ENCODE results near the gene PCDHB9.
"Not testable (repeated sequence)": the region's sequence is repeated elsewhere in the genome, so short reads cannot be mapped to it uniquely, and the experiment has no call there.

PCDHB9 gene

GRCh38 chr5:141186897-141187512 is at the start of gene PCDHB9:
PCDHB9 (plus strand) TSS chr5:141187161; CDS start chr5:141187319, 158 bp downstream.
- no peak for DNase-seq

DNA sequence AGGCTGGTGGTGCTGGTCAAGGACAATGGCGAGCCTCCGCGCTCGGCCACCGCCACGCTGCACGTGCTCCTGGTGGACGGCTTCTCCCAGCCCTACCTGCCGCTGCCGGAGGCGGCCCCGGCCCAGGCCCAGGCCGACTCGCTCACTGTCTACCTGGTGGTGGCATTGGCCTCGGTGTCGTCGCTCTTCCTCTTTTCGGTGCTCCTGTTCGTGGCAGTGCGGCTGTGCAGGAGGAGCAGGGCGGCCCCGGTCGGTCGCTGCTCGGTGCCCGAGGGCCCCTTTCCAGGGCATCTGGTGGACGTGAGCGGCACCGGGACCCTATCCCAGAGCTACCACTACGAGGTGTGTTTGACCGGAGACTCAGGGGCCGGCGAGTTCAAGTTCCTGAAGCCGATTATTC is 49.6 kb upstream of the PCDHB9 start:
- DNase-seq: not testable (repeated sequence)

DNA sequence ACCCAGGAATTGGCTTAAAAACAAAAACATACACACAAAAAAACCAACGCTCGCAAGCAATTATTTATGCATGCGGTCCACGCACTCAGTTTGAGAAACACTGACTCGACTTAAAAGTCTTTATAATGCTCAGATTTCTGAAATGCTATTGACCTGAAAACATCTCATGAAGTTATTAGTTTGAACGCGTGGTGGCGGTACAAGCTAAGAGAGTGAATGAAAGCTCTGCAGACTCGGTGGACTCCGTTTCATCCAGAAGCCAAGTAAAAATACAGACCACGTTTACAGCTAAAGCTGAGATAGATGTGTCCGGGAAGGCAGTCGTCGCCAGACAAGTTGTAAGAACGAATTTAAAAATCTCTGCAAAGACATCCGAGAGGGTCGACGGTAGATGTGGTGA is 37.1 kb upstream of the PCDHB9 start, which contains the start of gene PCDHB6:
PCDHB6 (plus strand) TSS at position 246 of the 400 bp plus-strand sequence. CDS start 201 bp downstream, outside the sequence.
- no peak for DNase-seq

DNA sequence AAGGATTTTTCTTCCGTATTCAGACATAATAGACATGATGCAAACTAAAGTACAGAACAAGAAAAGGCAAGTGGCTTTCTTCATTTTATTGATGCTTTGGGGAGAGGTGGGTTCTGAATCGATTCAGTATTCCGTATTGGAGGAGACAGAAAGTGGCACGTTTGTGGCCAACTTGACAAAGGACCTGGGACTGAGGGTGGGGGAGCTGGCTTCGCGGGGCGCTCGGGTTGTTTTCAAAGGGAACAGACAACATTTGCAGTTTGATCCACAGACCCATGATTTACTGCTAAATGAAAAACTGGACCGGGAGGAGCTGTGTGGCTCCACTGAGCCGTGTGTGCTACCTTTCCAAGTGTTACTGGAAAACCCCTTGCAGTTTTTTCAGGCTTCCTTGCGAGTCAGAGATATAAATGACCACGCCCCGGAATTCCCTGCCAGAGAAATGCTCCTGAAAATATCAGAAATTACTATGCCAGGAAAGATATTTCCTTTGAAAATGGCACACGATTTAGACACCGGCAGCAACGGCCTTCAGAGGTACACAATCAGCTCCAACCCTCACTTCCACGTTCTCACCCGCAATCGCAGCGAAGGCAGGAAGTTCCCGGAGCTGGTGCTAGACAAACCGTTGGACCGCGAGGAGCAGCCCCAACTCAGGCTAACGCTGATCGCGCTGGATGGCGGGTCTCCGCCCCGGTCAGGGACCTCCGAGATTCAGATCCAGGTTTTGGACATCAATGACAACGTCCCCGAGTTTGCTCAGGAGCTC is 36.6 kb upstream of the PCDHB9 start:
- DNase-seq: no peak

DNA sequence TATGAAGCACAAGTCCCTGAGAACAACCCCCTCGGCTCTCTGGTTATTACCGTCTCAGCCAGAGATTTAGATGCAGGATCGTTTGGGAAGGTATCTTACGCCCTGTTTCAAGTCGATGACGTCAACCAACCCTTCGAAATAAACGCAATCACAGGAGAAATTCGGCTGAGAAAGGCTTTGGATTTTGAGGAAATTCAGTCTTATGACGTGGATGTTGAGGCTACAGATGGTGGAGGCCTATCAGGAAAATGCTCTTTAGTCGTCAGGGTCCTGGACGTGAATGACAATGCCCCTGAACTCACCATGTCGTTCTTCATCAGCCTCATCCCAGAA is 36.0 kb upstream of the PCDHB9 start:
- no peak for DNase-seq

- not testable (repeated sequence) for DNase-seq
Observed at GRCh38 chr5:141151632-141152031, 35.3 kb upstream of the PCDHB9 start.

GRCh38 chr5:141152096-141152495 is 34.9 kb upstream of the PCDHB9 start:
- not testable (repeated sequence) for DNase-seq

- DNase-seq: no peak
Observed at GRCh38 chr5:141155540-141156374, 31.2 kb upstream of the PCDHB9 start.

- DNase-seq: not testable (repeated sequence)
Observed at GRCh38 chr5:141157356-141157755, 29.6 kb upstream of the PCDHB9 start.

DNA sequence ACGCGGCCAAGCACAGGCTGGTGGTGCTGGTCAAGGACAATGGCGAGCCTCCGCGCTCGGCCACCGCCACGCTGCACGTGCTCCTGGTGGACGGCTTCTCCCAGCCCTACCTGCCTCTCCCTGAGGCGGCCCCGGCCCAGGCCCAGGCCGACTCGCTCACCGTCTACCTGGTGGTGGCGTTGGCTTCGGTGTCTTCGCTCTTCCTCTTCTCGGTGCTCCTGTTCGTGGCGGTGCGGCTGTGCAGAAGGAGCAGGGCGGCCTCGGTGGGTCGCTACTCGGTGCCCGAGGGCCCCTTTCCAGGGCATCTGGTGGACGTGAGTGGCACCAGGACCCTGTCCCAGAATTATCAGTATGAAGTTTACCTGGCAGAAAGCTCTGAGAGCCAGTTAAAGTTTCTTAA is 29.1 kb upstream of the PCDHB9 start:
- not testable (repeated sequence) for DNase-seq

GRCh38 chr5:141172381-141173204 is 14.4 kb upstream of the PCDHB9 start, which contains the start of gene PCDHB7:
PCDHB7 (plus strand) TSS chr5:141172644; CDS start chr5:141172836, 192 bp downstream.
- DNase-seq: no peak

GRCh38 chr5:141174291-141175104 is 12.5 kb upstream of the PCDHB9 start:
- DNase-seq: not testable (repeated sequence)

DNA sequence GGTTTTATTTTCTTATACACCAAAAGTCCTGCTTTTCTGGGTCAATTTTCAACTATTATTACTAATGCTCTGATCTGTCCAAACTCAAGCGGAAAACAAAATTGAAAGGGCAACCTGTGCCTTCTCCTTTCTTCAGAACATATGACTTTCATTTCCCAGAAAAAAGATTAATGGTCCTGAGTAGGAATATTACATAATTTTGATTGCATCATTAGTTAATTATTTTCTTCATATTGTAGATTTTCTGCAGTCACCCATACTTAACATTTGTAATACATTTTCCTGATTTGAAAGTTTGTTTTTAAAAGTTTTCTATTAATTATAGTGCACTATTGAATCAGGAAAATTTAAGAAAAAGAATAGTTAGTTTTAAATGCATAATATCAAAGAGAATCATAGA is 11.0 kb upstream of the PCDHB9 start:
- DNase-seq: no peak

DNA sequence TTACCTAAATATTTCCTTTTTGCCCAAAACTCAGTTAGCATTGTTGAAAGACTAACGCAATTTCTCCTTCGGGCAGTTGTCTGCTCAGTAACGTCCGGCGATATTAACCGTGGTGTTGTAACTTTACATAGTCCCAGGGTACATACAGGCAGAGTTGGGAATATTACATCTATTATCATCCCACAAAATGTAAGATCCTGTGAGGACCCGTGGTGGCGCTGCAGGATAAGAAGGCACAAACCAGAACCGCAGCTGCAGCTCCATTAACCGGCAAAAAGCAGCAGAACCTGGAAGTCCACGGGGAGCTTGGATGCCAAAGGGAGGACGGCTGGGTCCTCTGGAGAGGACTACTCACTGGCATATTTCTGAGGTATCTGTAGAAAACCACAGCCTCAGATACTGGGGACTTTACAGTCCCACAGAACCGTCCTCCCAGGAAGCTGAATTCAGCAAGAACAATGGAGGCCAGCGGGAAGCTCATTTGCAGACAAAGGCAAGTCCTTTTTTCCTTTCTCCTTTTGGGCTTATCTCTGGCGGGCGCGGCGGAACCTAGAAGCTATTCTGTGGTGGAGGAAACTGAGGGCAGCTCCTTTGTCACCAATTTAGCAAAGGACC is 9.3 kb upstream of the PCDHB9 start, which contains the start of gene PCDHB8:
PCDHB8 (plus strand) TSS at position 214 of the 615 bp plus-strand sequence; CDS start at position 459, 245 bp downstream.
- DNase-seq: not testable (repeated sequence)

DNA sequence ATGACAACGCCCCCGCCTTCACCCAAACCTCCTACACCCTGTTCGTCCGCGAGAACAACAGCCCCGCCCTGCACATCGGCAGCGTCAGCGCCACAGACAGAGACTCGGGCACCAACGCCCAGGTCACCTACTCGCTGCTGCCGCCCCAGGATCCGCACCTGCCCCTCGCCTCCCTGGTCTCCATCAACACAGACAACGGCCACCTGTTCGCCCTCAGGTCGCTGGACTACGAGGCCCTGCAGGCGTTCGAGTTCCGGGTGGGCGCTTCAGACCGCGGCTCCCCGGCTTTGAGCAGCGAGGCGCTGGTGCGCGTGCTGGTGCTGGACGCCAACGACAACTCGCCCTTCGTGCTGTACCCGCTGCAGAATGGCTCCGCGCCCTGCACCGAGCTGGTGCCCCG is 7.6 kb upstream of the PCDHB9 start:
- not testable (repeated sequence) for DNase-seq

- not testable (repeated sequence) for DNase-seq
Observed at GRCh38 chr5:141179876-141180275, 7.1 kb upstream of the PCDHB9 start.

- DNase-seq: no peak
Observed at GRCh38 chr5:141180313-141180712, 6.6 kb upstream of the PCDHB9 start.

DNA sequence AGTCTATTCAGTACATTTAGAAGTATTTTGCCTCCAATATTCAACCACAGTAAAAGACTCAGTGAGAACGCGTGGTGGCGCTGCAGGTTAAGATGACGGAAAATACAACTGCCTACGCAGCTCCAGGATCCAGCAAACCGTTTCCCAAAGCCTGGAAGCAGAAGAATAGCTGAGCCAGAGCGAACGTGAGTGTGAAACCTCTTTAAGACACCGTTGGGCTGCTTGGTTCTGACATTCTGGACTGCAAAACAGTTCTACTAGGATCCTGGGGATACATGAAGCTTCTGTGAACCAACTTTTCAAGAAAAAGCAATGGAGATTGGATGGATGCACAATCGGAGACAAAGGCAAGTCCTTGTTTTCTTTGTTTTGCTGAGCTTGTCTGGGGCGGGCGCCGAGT is 4.7 kb upstream of the PCDHB9 start, which contains the start of gene PCDHB16:
PCDHB16 (plus strand) TSS at position 140 of the 400 bp plus-strand sequence; CDS start at position 313, 173 bp downstream.
- DNase-seq: no peak

GRCh38 chr5:141184117-141184855 is 2.7 kb upstream of the PCDHB9 start:
- not testable (repeated sequence) for DNase-seq

DNA sequence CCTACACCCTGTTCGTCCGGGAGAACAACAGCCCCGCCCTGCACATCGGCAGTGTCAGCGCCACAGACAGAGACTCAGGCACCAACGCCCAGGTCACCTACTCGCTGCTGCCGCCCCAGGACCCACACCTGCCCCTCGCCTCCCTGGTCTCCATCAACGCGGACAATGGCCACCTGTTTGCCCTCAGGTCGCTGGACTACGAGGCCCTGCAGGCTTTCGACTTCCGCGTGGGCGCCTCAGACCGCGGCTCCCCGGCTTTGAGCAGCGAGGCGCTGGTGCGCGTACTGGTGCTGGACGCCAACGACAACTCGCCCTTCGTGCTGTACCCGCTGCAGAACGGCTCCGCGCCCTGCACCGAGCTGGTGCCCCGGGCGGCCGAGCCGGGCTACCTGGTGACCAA is 1.7 kb downstream of the PCDHB9 start:
- not testable (repeated sequence) for DNase-seq
